NCI-H1694 (cell line): Measurements from ENCODE around the gene SEC22A.
"Not testable (repeated sequence)": the region's sequence is repeated elsewhere in the genome, so short reads cannot be mapped to it uniquely, and the experiment has no call there.

Source experiments
- DNase-seq: peaks from one replicate; lab custom pipeline; 2025; lab: John Stamatoyannopoulos, UW

Gene SEC22A

GRCh38 chr3:123180791-123181190 is 21.0 kb upstream of the SEC22A start:
- DNase-seq, result no peak

DNA sequence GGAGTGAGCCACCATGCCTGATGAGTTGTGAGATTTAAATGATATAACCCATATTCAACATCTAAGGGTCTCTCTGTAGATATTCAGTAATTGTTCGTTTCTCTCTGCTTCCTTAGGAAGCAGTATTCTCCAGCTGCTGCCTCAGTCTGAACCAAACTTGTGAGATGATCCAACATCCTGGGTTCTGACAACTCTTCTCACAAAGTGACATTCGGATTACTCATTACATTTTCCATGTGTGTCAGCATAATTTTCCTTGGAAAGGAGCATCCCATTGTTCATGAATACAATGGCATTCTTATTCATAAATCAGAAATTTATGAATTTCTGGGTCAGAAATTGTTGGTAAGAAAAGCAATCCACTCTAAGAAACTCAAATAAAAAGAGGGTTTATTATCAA is 15.0 kb upstream of the SEC22A start:
- DNase-seq, result no peak

DNA sequence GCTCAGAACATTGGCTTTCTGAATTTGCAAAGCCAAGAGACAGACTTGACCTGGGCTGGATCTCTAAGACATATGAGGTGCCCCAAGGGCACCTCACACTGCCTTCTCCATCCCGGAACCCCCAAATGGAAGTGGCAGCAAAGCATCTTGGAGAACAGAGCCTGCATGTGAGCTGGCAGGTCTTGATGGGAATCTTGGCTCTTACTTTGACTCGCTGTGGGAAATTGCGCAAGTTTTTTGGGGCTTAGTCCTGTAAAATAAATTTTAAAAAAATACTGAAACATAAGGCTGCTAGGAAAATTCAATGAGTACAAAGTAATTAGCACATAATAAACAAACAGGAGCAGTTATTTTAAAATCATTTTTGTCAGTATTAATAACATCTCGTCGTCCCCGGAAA is 13.7 kb upstream of the SEC22A start:
- DNase-seq, result no peak

- no peak for DNase-seq
These were observed 8.2 kb upstream of the SEC22A start for GRCh38 chr3:123193448-123194101.

DNA sequence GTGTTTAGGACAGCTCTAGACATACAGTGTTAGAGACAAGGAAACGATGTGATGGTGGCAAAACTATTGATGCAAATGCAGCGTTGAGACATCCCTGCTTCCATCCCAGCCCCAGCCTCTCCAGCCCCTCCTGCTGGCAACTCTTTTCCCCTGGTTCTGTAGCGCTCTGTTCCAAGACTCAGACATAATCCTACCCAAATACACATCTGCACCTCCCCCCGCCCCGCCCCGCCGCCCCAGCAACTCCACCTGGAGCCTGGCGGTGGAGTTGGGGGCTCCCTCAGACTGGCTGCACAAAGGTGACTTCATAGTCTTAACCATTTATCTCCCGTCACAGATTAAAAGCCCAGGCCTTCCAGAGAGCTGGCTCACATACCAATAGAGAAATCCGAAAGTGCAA is 7.2 kb upstream of the SEC22A start:
- no peak for DNase-seq

GRCh38 chr3:123198372-123198771 is 3.4 kb upstream of the SEC22A start:
- DNase-seq, result no peak

DNA sequence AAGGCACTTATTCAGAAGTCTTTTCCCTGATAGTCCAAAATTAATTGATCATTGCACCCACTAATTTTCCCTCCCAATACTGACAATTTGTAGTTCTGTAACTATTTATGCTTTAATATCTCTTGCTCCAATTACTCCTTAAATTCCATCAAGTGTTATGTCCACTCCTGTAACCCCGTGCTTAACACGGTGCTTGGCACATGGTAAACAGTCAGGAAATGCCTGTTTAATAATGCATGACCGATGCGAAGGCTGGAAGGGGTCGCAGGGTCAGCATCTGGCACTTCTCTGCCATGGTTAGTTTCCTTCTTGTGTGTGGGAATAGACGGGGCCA is 553 bp upstream of the SEC22A start:
- DNase-seq, result no peak

DNA sequence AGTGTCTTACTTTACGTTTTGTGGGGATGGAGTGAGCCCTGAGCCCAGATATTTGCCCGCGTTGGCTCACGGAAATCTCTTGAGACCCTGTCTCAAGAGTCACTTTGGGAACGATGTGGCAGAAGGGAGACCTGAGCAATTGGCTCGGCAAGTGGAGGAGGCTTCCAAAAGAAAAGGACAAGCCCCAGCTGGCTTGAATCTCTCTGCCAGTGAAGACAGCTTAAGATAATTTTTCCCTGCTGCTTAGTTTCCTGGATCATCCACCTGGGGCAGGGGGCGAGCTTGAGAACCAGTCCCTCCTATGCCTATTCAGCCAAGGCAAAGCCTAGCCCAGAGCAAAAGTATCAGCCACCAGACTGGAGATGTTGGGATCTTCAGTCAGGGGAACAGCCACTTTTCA is 708 bp downstream of the SEC22A start:
- DNase-seq, result no peak

- no peak for DNase-seq
These were observed 17.2 kb downstream of the SEC22A start for GRCh38 chr3:123218990-123219389.

DNA sequence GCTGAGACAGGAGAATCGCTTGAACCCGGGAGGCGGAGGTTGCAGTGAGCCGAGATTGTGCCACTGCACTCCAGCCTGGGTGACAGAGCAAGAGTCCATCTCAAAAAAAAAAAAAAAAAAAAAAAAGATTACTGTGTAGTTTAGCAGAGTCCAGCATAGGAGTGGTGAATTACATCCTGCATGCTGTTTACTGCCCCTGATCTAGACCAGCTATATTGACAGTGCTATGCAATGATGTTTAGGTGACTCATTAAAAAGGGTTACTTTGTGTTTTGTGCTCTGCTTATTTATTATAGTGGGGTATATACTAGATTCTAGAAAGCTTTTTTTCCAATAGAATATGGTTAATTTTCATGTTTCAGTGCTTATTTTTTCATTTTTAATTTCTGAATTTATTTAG is 19.6 kb downstream of the SEC22A start:
- not testable (repeated sequence) for DNase-seq

- no peak for DNase-seq
These were observed 23.3 kb downstream of the SEC22A start for GRCh38 chr3:123225016-123225415.

DNA sequence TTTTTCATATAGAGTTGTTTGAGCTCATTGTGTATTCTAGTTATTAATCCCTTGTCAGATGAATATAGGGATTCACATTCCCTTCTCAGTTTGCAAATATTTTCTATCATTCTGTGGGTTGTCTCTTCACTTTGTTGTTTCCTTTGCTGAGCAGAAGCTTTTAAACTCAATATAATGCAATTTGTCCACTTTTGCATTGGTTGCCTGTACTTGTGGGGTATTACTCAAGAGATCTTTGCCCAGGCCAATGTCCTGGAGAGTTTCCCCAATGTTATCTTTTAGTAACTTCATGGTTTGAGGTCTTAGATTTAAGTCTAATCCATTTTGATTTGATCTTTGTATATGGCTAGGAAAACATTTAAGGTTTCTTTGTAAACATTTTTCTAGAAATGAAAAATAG is 24.8 kb downstream of the SEC22A start:
- no peak for DNase-seq

DNA sequence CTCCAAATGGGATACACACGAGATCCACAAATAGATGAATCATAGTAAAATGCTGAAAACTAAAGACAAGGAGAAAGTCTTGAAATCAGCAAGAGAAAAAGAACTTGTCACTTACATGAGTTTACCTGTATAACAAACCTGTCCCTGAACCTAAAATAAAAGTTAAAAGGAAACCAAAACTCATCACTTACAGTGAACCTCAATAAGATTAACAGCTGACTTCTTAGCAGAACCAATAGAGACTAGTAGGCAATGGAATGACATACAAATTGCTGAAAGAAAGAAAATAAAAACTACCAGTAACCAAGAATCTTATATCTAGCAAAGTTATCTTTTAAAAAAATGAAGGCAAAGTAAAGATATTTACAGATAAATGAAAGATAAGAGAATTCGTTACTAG is 27.4 kb downstream of the SEC22A start:
- no peak for DNase-seq

DNA sequence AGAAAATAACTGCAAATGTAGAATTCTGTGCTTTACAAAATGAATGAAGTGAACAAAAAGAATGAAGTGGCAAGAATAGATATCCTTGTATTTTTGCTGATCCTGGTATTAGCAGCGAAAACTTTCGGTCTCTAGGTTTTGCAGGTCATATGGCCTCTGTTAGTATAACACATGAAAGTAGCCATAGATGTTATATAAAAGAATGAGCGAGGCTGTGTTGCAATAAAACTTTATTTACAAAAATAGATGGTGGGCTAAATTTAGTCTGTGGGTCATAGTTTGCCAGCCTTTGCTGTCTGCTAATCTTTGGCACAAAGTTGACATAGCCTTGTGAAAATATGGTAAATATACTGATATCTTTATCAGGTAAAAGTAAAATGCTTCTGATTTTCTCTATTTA is 35.2 kb downstream of the SEC22A start:
- DNase-seq, result no peak

- not testable (repeated sequence) for DNase-seq
These were observed 37.4 kb downstream of the SEC22A start for GRCh38 chr3:123239186-123239585.

GRCh38 chr3:123239756-123240155 is 38.0 kb downstream of the SEC22A start:
- no peak for DNase-seq

- no peak for DNase-seq
These were observed 42.4 kb downstream of the SEC22A start for GRCh38 chr3:123244128-123244527.

GRCh38 chr3:123246866-123247265 is 45.1 kb downstream of the SEC22A start:
- DNase-seq, result no peak

DNA sequence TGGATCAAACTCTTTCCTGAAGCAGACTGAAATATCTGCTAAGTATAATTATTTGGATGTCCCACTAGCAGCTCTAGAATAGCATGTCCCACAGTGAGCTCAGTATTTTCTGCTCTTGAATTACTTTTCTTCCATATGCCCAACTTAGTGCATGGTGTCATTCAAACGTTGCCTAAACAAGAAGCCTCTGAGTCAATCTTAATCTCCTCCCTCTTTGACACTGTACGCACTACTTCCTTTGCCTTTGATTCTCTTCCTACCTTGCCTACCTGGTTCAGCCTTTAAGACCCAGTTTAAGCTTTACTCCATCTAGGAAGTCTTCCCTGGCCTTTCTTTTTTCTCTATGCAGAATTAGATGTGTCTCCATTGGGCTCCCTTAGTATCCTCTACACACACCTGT is 54.5 kb downstream of the SEC22A start:
- no peak for DNase-seq

DNA sequence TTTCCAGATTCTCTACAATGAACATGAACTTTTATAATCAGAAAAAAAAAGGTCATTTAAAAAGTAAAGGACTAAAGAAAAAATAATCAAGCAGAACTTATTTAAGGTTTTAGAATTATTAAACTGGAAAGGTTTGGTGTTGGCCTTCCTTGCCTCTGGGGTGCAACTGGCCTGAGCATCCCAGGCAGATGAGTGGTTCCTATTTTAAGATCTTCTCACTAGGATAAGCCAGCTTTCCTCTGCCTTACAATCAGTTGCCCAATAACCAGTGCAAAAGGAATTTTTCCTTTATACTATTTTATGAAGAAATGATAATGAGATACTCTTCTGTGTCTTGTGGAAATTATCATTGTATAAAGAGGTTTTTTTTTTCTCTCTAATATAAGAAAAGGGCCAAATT is 56.6 kb downstream of the SEC22A start:
- DNase-seq, result no peak

DNA sequence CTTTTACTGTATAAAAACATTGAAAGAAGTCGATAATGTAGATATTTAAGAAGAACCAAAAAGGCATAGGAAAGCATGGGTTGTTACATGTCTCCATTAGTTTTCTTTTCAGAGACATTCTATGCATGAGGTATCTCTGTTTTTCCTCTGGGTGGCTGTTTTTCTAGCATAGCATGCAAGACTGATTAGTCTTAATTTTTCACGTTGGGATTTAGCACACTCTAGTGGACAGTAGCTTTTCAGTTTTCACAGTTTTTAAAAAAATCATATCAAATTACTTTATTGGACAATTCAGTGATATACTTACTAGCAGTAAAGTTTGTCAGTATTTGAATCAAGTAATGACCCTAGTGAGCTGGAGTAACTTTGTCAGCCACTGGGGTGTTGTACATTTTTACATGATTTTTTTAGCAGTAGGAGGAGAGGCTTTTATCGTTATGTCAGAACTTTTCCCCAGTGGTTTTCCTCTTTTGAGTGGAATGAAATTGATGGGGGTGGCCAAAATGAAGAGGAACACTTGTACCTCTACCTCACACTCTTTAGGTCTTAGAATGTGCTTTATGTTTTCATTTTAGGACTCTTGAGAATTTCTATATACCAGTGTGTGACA is 57.2 kb downstream of the SEC22A start:
- DNase-seq, result peak; percentile 61

DNA sequence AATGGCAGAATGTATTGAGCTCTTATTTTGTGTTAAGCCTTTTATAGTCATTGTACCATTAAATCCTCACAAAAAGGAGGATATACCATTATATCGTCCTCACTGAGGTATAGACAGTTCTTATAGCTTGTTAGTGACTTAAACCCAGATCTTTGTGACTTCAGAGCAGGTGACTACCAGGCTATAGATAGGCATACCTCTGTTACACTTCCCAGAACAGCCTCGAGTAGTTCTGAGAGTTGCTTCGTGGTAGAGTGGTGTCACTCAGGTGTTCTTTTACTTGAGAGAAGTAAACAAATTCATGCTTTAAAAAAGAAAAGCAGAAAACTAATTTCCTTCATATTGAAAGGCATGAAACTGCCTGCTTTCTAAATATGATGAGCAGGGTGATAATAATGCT is 59.9 kb downstream of the SEC22A start:
- no peak for DNase-seq

- DNase-seq, result no peak
These were observed 60.5 kb downstream of the SEC22A start for GRCh38 chr3:123262226-123262625.

DNA sequence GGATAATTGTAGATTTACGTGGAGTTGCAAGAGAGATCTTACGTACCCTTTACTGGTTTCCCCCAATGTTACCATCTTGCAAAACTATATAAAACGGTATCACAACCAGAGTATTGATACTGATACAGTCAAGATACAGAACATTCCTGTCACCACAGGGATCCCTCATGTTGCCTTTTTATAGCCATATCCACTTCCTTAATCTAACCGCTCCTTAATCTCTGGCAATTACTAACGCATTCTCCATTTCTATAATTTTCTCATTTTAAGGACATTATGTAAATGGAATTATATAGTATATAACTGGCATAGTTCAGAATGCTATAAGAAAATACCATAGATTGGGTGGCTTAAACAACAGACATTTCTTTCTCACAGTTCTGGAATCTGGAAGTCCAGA is 61.1 kb downstream of the SEC22A start:
- DNase-seq, result no peak
